HL-60 (cell line): Measurements from ENCODE around the gene SUSD4.

Experiments
- POLR2AphosphoS5 ChIP-seq: IDR thresholded peaks from 2 replicates; pipeline ENCODE4 v1.6.1; 2012; ENCODE audit warnings: low read depth
- TF ChIP-seq, protein P1 (sequence below): IDR thresholded peaks from one replicate; pipeline ENCODE4 v1.5.1; 2011; ENCODE audit warnings: low read length, control low read depth, inconsistent platforms; ENCODE audit not compliant: insufficient read depth

- TF ChIP-seq, protein P1, sequence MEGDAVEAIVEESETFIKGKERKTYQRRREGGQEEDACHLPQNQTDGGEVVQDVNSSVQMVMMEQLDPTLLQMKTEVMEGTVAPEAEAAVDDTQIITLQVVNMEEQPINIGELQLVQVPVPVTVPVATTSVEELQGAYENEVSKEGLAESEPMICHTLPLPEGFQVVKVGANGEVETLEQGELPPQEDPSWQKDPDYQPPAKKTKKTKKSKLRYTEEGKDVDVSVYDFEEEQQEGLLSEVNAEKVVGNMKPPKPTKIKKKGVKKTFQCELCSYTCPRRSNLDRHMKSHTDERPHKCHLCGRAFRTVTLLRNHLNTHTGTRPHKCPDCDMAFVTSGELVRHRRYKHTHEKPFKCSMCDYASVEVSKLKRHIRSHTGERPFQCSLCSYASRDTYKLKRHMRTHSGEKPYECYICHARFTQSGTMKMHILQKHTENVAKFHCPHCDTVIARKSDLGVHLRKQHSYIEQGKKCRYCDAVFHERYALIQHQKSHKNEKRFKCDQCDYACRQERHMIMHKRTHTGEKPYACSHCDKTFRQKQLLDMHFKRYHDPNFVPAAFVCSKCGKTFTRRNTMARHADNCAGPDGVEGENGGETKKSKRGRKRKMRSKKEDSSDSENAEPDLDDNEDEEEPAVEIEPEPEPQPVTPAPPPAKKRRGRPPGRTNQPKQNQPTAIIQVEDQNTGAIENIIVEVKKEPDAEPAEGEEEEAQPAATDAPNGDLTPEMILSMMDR = no peak
- TF ChIP-seq POLR2AphosphoS5 = no peak
Measured at GRCh38 chr1:223411710-223412109, 47.7 kb upstream of the SUSD4 start.
